Mammary microvascular endothelial cell (primary cell): ENCODE results near the gene NMRAL1. TPM values are rescaled to one million over a fixed set of nuclear protein-coding genes. Genes with fewer than 3 reads are reported as not detected.

ENCODE experiments used
- total RNA-seq: library from RNA; depleted of rRNA; stranded (reverse); fragments of >200 nt; gene quantifications from 2 replicates; pipeline ENCODE4 v1.2.3, GENCODE V29; 2015

The NMRAL1 gene
- 41.9 and 55.3 TPM in 2 replicates for total RNA-seq

DNA sequence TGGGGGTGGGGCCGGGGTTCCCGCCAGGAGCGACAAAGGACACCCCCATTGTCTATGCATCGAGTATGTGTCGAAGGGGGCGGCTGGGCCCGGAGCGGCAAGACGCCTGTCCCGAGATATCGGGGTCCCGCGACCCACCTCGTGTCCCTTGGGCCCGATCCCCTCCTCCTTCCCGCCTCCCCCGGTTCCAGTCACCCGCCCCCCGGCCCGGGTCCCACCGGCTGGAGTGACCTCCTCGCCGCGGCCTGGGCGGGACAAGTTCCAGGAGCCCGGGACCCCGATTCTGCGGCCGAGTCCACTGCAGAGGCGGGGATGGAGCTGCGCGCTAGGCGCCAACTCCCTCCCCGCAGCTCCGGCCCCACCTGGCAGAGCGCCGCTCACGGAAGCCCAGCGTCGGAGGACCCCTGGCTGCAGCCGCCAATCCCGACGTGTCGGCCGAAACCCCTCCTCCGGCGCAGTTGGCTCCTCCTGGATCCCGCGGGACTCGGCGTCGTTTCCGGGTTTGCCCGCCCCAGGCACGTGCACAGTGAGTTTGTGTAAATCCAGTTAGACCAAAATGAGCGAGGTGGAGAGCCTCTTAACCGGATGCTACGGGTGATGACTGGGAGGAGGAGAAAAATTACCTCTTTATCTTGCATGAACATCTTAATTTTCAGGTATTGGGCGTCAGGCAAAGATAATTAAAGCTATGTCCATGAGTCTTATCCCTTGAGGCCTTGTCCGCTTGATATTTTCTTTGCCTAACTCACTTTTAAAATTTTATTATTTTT is at the start of gene NMRAL1:
NMRAL1 (minus strand) TSS at position 434 of the 770 bp plus-strand sequence. CDS start 493 bp downstream, outside the sequence.

DNA sequence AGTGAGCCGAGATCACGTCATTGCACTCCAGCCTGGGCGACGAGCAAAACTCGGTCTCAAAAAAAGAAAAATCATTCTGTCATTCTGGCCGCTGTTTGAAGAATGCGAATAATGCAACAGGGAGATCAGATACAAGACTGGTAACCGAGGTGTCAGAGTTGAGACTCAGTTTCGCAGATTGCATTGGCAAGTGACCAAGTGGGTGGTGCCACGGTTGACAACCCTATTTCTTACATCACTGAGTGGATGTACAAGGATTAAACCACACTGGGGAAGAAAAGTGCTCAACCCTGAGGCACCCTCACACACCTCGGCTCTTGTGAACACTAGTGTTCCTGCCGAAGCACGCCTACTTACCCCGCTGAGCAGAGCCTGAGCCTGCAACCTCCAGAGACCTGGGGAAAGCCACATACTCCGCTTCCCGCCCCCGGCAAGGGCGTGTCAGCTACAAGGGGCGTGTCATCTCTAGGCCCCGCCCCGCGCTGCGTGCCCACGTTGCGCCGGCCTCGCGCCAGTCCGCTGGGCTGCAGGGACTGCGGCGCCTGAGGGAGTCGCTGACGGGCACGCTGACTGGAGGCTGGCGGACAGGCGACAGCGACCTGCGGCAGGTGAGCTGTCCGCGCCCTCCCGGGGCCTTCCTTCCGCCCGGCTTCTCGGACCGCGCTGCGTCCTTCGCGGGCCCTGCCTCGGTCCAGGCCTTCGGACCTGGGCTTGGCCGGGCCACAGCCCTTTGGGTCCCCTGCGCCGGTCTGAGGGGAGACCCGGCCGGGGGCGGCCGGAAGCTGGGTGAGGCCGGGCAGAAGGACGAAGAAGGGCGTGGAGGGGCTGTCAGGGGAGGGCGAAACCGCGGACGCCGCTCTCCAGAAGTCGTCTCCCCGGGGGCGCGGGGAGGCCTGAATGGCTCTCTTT is 1.7 kb upstream of the NMRAL1 start, which contains the start of gene HMOX2:
HMOX2 (plus strand) TSS at position 519 of the 909 bp plus-strand sequence. CDS start 29,127 bp downstream, outside the sequence.

DNA sequence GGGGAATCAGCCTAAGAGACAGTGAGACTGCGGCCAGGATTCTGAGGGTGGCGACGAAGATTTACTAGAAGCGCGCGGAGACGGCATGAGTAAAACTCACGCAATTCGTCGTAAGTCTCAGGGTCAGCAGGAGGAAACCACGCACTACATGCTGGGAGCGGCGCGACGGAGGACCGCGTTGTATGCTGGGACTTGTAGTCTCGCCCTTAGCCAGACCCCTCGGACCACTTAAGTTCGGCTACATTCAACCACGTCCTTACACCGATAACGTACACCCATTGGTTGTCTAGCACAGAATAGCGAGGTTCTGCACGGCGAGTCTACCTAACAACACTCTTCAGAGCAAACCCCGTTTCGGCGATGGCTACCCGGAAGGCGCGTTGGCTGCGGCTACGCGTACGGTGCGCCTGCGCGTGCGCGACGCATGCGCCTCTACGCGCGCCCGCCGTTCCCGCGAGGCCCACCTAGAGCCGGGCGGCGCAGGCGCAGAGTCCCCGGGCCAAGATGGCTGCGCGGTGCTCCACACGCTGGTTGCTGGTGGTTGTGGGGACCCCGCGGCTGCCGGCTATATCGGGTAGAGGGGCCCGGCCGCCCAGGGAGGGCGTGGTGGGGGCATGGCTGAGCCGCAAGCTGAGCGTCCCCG is 48.9 kb downstream of the NMRAL1 start, which contains the start of gene DNAJA3:
DNAJA3 (plus strand) TSS at position 491 of the 643 bp plus-strand sequence; CDS start at position 505, 14 bp downstream.

DNA sequence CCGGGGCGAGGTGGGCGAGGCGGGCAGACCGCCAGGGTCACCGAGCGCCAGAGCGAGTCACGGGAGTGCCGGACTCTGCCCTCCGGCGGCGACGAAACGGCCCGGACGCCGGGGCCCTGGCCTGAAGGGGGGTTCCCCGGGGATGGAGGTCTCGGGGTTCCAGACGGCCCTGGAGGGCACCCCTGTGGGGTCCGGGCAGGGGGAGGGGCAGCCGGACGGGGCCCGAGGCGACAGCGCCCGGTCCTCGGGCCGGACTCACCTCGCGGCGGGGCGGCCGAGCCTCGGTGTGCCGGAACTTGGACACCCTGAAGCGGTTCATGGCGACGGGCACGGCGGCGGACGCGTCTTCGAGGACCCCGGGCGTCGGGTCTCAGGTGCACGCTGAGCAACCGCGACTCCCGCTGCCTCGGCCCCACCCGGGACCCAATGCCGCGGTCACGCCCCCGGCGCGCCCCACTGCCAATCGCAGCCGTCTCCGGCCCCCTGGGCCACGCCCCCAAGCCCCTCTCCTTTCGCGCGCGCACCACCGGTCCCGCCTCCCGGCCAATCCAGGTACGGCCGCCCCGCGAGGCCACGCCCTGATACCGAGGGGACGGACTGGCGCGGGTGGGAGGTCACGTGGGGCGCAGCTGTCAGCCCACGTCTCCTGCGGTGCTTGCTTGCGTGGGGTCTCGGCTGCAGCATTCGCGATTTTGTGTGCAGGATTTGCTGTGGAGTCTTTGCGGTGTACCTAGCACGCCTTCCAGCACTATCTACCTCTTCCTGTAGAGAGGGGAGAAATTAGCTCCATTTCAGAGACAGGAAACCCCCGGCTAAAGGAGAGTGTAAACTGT is 58.0 kb downstream of the NMRAL1 start, which contains the start of gene CORO7:
CORO7 (minus strand) TSS at position 397 of the 833 bp plus-strand sequence; CDS start at position 319, 78 bp downstream.

Other genes with a start within 250 kb of the NMRAL1 start
- gene SRL, start 232.5 kb downstream of the NMRAL1 start, total RNA-seq: 0.07 and 0.20 TPM in 2 replicates
- 7.1 and 7.5 TPM in 2 replicates for gene TFAP4, start 201.6 kb downstream of the NMRAL1 start, total RNA-seq
- gene GLIS2, start 158.6 kb downstream of the NMRAL1 start, total RNA-seq: 4.5 and 5.6 TPM in 2 replicates
- gene PAM16, start 123.3 kb downstream of the NMRAL1 start, total RNA-seq: 53.3 and 64.3 TPM in 2 replicates
- gene VASN, start 102.8 kb downstream of the NMRAL1 start, total RNA-seq: 0.13 and 0.54 TPM in 2 replicates
- gene CORO7, start 58.0 kb downstream of the NMRAL1 start, total RNA-seq: 36.8 and 39.8 TPM in 2 replicates
- gene DNAJA3, start 48.8 kb downstream of the NMRAL1 start, total RNA-seq: 49.9 and 54.0 TPM in 2 replicates
- gene HMOX2, start 1.8 kb upstream of the NMRAL1 start, total RNA-seq: 120 and 126 TPM in 2 replicates
- 36.8 and 38.6 TPM in 2 replicates for gene CDIP1, start 64.1 kb upstream of the NMRAL1 start, total RNA-seq
- 0.05 TPM in 1 of 2 replicates, not detected in the other for gene C16orf96, start 81.7 kb upstream of the NMRAL1 start, total RNA-seq
- gene UBALD1, start 140.3 kb upstream of the NMRAL1 start, total RNA-seq: 7.6 and 9.0 TPM in 2 replicates
- 31.0 and 44.5 TPM in 2 replicates for gene MGRN1, start 150.2 kb upstream of the NMRAL1 start, total RNA-seq
- 30.3 and 38.5 TPM in 2 replicates for gene NUDT16L1, start 218.9 kb upstream of the NMRAL1 start, total RNA-seq